AG09319 (cell line): Measurements from ENCODE around the gene PRADC1.

ENCODE experiments used
- DNase-seq: peaks from one replicate; pipeline ENCODE4 v3.0.0-alpha.2; 2010; ENCODE audit warnings: low read depth; ENCODE audit errors: extremely low read depth
- TF ChIP-seq, protein P1 (sequence below): IDR thresholded peaks from 2 replicates; pipeline ENCODE4 v1.5.1; 2011; ENCODE audit warnings: low read depth, mild to moderate bottlenecking, inconsistent platforms, low read length, moderate library complexity

PRADC1 gene

DNA sequence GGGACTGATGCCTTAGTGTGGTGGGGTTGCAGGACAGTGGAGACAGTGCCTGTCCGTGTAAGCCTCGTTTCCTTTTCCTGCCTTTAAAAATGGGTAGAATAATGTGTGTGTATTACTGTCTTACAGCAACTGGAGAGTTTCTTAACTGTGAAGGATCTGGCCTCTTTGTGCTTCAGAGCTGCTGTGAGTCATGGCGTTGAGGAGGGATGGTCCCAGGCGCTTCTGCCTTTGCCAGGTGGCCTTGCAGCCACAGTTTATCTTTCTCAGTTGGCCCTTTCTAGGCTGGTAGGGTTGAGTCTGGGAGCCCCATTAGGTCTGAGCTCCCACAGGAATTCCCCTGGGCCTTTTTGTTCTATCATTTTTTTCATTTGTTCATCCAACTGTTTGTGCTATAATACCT is 9.2 kb downstream of the PRADC1 start:
- TF ChIP-seq, protein P1, sequence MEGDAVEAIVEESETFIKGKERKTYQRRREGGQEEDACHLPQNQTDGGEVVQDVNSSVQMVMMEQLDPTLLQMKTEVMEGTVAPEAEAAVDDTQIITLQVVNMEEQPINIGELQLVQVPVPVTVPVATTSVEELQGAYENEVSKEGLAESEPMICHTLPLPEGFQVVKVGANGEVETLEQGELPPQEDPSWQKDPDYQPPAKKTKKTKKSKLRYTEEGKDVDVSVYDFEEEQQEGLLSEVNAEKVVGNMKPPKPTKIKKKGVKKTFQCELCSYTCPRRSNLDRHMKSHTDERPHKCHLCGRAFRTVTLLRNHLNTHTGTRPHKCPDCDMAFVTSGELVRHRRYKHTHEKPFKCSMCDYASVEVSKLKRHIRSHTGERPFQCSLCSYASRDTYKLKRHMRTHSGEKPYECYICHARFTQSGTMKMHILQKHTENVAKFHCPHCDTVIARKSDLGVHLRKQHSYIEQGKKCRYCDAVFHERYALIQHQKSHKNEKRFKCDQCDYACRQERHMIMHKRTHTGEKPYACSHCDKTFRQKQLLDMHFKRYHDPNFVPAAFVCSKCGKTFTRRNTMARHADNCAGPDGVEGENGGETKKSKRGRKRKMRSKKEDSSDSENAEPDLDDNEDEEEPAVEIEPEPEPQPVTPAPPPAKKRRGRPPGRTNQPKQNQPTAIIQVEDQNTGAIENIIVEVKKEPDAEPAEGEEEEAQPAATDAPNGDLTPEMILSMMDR, result no peak
- no peak for DNase-seq

DNA sequence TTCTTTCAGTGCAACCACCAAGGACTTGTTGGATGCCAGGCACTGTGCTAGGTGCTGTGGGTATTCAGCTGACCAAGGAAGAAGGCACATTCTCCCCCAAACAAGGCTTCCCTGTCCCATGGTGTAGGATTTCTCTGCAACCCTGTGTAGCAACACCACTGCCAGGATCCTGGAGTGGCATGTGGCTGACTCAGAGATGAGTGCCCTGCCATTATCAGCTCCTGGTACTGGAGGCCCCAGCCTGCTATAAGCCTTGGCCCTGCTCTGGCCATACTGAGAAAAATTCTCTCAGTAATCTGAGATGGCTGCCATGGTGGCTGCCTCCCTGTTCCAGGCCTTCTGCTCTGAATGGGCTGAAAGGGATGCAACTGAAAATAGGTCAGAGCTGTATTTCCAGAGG is 14.7 kb downstream of the PRADC1 start:
- no peak for DNase-seq
- TF ChIP-seq, protein P1, result no peak

DNA sequence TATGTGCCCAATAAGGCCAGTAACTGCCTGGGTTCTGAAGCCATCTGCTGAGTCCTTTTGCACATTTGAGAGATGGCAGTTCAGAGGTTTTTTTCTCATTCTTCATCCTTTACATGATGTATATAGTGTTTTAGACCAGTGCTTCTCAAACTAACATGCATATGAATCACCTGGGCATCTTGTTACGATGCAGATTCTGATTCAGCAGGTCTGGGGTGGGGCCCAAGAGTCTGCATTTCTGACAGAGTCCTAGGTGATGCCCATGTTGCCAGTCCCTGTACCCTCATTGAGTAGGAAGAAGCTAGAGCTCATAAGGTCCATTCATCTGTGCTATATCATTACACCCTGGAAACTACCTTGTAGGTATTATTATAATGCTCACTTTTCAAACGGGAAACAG is 15.2 kb downstream of the PRADC1 start:
- TF ChIP-seq, protein P1, result no peak

DNA sequence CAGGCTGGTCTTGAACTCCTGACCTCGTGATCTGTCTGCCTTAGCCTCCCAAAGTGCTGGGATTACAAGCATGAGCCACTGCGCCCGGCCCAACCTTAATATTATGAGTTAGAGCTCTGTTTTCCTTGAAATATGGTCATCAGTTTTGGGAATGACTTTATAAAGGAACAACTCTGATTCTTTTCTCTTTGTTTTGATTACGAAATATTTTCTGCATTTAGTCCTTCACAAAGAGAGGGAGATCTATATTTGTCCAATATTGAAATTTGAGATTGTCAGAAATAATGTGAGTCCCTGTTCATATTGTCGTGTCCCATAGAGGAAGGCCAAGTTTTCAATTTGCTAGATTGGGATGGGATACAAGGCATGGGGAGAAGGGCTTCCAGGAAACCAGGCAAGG is 15.9 kb downstream of the PRADC1 start:
- DNase-seq, result no peak
- TF ChIP-seq, protein P1, result no peak

More for the DNA sequence above, 15.2 kb downstream of the PRADC1 start:
- DNase-seq, result no peak

DNA sequence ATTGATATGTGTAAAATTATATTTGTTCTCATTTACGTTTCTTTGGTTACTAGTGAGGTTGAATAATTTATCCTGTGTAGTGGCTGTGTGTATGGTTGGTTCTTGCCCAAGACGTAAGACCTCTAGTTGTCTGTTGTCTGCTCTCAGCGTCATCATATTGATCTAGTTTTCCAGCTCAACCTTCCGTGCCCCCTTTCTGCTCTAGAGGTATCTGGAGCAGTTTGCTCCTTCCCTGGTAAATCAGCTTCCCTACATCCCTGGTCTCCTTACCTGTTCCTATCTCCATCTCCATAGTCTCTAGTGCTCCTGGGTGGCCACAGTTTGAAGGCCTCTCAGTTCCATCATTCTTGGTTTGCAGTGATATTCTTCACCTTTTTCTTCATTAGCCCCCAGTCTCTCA is 17.8 kb downstream of the PRADC1 start:
- TF ChIP-seq, protein P1, result no peak
- no peak for DNase-seq

DNA sequence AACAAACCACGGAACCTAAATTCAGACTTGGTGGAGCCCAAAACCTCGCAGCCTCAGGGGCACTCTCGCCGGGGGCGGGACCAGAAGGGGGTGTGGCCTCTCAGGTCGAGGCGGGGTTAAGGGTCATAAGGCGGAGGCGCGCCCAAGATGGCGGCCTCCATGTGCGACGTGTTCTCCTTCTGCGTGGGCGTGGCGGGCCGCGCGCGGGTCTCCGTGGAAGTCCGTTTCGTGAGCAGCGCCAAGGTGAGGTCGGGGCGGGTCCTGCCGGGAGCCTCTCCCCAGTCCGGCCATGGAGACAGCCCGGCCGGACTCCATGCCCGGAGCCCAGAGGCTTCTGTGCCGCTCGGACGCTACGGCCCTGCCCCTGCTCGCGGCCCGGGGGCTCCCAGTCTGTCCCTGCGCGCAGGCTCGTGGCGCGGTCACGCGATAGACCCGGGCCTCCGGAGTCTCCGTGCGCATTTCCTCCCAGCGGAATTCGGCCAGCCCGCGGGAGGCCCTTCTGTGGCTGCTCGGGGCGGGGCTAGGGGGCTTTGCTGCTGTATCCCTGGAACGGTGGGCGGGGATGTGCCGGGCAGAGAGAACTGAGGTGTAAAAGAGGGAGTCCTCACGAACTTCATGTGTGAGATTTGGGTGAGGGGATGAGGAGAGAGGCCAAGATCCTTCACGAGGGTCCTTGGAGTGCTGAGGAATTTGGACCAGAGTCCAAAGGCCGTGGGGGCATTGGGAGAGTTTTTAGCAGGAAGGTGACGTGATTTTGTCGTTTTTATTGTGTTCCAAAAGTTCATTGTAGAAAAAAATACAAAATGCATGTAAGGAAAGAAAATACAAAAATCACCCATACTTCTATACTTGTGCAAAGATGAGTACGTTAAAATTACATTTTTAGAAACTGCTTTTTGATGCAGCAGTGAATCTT is 18.7 kb downstream of the PRADC1 start, which contains the start of gene SMYD5:
Gene SMYD5, plus strand, starts transcription at position 126 of the 916 bp plus-strand sequence. Its CDS starts 22 bp downstream, at position 148.
- peak; percentile 55 for DNase-seq

More for the DNA sequence above, 18.7 kb downstream of the PRADC1 start, which contains the start of gene SMYD5:
- TF ChIP-seq, protein P1, result no peak
